SW480 (cell line): Measurements from ENCODE around the gene C3orf52.
"Not testable (repeated sequence)": the region's sequence is repeated elsewhere in the genome, so short reads cannot be mapped to it uniquely, and the experiment has no call there.

Experiments used
- DNase-seq: peaks from one replicate; pipeline ENCODE4 v3.0.0-alpha.2; 2016; ENCODE audit warnings: low spot score

The C3orf52 gene

GRCh38 chr3:112086076-112086854 is at the start of gene C3orf52:
C3orf52 (plus strand) TSS chr3:112086389; CDS start chr3:112086408, 19 bp downstream.
- peak; percentile 84 for DNase-seq

- not testable (repeated sequence) for DNase-seq
Observed at GRCh38 chr3:112037194-112037593, 49.0 kb upstream of the C3orf52 start.

- DNase-seq: peak; percentile 23
Observed at GRCh38 chr3:112038863-112039262, 47.3 kb upstream of the C3orf52 start.

- DNase-seq: no peak
Observed at GRCh38 chr3:112041321-112041720, 44.9 kb upstream of the C3orf52 start.

GRCh38 chr3:112042842-112043280 is 43.3 kb upstream of the C3orf52 start:
- DNase-seq: peak; percentile 88

- DNase-seq: peak; percentile 80
Observed at GRCh38 chr3:112043621-112044201, 42.5 kb upstream of the C3orf52 start.

GRCh38 chr3:112046599-112046998 is 39.6 kb upstream of the C3orf52 start:
- DNase-seq: no peak

GRCh38 chr3:112047264-112047663 is 38.9 kb upstream of the C3orf52 start:
- no peak for DNase-seq

GRCh38 chr3:112048911-112049310 is 37.3 kb upstream of the C3orf52 start:
- no peak for DNase-seq

GRCh38 chr3:112053229-112053628 is 33.0 kb upstream of the C3orf52 start:
- no peak for DNase-seq

- peak; percentile 7 for DNase-seq
Observed at GRCh38 chr3:112056451-112056929, 29.7 kb upstream of the C3orf52 start.

- DNase-seq: no peak
Observed at GRCh38 chr3:112059497-112059896, 26.7 kb upstream of the C3orf52 start.

GRCh38 chr3:112061152-112061551 is 25.0 kb upstream of the C3orf52 start:
- no peak for DNase-seq

GRCh38 chr3:112072387-112073060 is 13.7 kb upstream of the C3orf52 start:
- not testable (repeated sequence) for DNase-seq

GRCh38 chr3:112074006-112074405 is 12.2 kb upstream of the C3orf52 start:
- no peak for DNase-seq

- peak; percentile 98 for DNase-seq
Observed at GRCh38 chr3:112074616-112075497, 11.3 kb upstream of the C3orf52 start.

GRCh38 chr3:112078125-112079083 is 7.8 kb upstream of the C3orf52 start:
- no peak for DNase-seq

GRCh38 chr3:112083239-112083638 is 3.0 kb upstream of the C3orf52 start:
- no peak for DNase-seq

GRCh38 chr3:112084980-112085705 is 1.0 kb upstream of the C3orf52 start:
- peak; percentile 44 for DNase-seq

GRCh38 chr3:112085735-112086075 is 484 bp upstream of the C3orf52 start:
- DNase-seq: no peak
